Measurements from ENCODE around the gene MB.

Gene MB

DNA sequence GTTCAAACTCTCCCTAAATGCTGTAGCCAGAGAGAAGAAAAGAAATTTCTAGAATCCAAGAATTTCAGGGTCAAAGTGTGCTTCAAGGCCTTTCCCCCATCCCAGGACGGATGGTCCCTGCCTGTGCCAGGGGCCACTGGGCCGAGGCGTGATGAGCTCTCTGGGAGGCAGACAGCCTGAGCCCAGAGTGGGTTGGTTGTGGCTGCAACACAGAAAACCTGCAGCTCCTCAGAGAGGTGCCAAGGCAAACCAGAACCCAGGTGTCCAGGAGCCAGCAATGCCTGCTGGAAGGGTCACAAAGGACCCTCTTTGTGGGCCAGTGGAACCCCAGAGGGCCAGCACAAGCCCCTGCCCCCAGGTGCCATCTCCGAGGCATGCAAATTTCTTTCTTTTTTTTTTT lies 28.5 kb upstream of the MB start:
- Mint-ChIP-seq H3K36me3 (peaks cover 6% of the 10 kb centered on the region), H3K27me3 (no peaks in the 10 kb centered on the region), H3K27ac (no peak overlapping the region), H3K9me3 (no peaks in the 10 kb centered on the region), H3K4me1 (peaks cover 29% of the 10 kb centered on the region), H3K4me3 (no peak overlapping the region)

DNA sequence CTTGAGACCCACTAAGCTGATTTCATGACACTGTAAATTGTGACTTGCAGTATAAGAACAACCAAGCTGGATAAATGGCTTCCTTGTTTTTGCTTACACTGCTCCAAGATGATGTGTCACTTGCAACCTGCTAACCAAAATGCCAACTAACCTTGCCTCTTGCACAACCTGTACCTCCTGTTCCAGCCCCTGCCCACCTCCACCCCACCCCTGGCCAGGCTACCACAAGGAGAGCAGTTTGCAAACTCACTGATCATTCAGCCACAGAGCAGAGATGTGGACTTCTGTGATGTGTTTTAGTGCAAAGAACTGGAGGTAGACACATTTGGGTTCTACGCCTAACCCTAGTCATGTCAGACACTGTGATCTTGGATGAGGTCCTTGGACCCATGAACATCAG lies 26.9 kb upstream of the MB start:
- H3K27ac Mint-ChIP-seq, result peak overlapping the region; percentile 41
- H3K36me3 Mint-ChIP-seq, result peaks cover 4% of the 10 kb centered on the region
- no peak overlapping the region for H3K4me3 Mint-ChIP-seq
- H3K27me3 Mint-ChIP-seq, result no peaks in the 10 kb centered on the region
- peaks cover 15% of the 10 kb centered on the region for H3K4me1 Mint-ChIP-seq
- no peaks in the 10 kb centered on the region for H3K9me3 Mint-ChIP-seq

DNA sequence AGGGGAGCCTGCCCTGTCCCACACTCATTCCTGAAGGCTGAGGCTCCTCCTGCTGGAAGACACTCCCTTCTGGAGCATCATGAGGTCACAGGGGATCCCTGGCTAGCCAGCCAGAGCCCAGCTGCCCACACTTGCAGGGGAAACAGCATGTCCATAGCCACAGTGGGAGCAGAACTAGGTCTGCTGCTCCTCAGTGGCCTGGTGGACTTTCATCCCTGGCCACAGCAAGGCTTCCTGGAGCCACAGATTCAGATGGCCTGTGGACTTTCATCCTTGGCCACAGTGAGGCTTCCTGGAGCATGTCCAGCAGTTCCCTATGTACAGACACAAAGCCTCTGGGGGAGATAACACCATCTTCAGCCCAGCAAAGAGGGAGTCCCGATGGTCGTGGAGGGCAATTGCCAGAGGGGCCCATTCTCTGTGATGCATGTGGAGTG lies 25.2 kb upstream of the MB start:
- H3K27ac Mint-ChIP-seq, result no peak overlapping the region
- no peak overlapping the region for H3K4me3 Mint-ChIP-seq
- H3K4me1 Mint-ChIP-seq, result peaks cover 9% of the 10 kb centered on the region

DNA sequence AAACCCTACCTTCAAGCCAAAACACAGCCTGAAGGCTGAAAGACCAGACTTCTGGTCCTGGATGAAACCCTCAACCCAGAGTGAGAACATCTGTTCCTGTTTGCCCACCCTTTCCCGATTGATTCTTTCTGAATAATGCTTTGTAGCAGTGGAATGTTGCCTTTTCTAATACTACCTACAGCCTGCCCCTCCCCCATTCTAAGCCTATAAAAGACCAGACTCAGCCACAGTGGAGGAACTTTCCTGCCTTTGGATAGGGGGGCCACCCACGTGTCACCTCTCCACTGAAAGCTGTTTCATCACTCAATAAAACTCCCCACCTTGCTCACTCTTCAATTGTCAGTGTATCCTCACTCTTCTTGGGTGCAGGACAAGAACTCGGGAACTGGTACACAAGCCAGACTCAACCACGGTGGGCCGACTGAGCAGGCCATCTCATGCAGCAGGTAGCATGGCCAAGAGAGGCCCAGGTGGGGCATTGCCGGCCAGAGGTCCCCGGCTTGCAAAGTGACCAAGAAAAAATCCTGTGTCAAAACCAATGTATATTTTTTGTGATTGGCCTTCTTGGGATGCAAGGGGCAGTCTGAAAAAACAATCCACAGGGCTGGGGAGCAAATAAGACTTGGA lies 24.5 kb upstream of the MB start:
- Mint-ChIP-seq H3K9me3 (no peaks in the 10 kb centered on the region), H3K4me1 (peaks cover 1% of the 10 kb centered on the region), H3K27me3 (no peaks in the 10 kb centered on the region), H3K4me3 (no peak overlapping the region), H3K36me3 (no peaks in the 10 kb centered on the region), H3K27ac (no peak overlapping the region)

More for the DNA sequence above, 25.2 kb upstream of the MB start:
- Mint-ChIP-seq H3K36me3 (no peaks in the 10 kb centered on the region), H3K27me3 (no peaks in the 10 kb centered on the region), H3K9me3 (no peaks in the 10 kb centered on the region)

DNA sequence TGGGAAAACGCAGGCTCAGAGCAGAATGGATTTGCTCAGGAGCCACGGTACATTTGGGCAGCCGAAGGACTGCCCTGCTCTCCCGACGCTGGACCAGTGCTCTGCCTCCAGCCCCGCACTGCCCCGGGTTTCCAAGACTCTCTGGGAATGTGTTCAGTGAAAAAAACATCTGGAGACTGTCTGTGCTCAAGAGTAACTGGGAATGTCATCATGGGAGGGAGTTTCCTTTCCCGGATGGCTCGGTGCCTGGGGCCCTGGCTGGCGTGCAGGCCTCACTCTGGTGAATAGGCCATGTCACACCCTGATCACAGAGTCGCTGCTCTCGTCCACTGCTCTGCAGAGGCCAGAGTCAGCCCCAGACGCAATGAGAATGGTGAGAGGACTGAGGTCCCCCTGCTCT lies 21.3 kb upstream of the MB start:
- Mint-ChIP-seq H3K4me1 (peaks cover 10% of the 10 kb centered on the region), H3K9me3 (no peaks in the 10 kb centered on the region), H3K27ac (no peak overlapping the region), H3K4me3 (no peak overlapping the region), H3K27me3 (no peaks in the 10 kb centered on the region), H3K36me3 (no peaks in the 10 kb centered on the region)

DNA sequence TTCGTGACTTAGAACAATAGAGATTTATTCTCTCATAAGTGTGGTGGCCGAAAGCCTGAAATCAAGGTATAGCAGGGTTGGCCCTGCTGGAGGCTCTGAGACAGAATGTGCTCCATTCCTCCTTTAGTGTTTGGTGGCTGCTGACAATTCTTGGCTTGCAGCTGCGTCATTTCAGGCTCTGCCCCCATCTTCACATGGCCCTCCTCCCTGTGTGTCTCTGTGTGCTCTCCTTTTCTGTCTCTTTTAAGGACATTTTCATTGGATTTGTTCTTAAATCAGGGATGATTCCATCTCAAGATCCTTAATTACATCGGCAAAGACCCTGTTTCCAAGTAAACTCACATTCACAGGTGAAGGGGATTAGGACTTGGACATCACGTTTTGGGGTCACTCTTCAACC lies 20.9 kb upstream of the MB start:
- peaks cover 14% of the 10 kb centered on the region for H3K4me1 Mint-ChIP-seq
- no peak overlapping the region for H3K4me3 Mint-ChIP-seq
- no peaks in the 10 kb centered on the region for H3K9me3 Mint-ChIP-seq

DNA sequence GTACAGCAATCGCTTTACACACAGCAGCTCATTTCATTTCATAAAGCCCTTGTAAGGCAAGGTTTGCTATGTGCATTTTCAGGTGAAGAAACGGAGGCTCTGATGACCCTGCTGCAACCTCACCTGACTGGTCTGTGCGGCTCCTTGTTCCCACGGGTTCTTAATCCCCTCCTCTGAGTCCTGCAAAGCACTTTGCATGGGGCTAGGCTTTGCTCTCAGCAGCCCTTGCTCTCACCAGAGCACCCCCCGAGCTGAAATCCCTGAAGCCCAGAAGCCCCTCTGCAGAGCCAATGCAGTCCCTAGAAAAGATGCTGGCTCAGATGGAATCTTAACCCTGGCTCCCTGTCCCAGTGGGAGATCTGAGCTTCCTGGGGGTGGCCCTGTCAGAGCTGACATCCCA lies 20.1 kb upstream of the MB start:
- no peak overlapping the region for H3K27ac Mint-ChIP-seq
- H3K27me3 Mint-ChIP-seq, result no peaks in the 10 kb centered on the region
- no peaks in the 10 kb centered on the region for H3K9me3 Mint-ChIP-seq
- H3K4me1 Mint-ChIP-seq, result peaks cover 14% of the 10 kb centered on the region
- H3K4me3 Mint-ChIP-seq, result no peak overlapping the region
- H3K36me3 Mint-ChIP-seq, result no peaks in the 10 kb centered on the region

More for the DNA sequence above, 20.9 kb upstream of the MB start:
- H3K36me3 Mint-ChIP-seq, result no peaks in the 10 kb centered on the region
- H3K27me3 Mint-ChIP-seq, result no peaks in the 10 kb centered on the region
- no peak overlapping the region for H3K27ac Mint-ChIP-seq

DNA sequence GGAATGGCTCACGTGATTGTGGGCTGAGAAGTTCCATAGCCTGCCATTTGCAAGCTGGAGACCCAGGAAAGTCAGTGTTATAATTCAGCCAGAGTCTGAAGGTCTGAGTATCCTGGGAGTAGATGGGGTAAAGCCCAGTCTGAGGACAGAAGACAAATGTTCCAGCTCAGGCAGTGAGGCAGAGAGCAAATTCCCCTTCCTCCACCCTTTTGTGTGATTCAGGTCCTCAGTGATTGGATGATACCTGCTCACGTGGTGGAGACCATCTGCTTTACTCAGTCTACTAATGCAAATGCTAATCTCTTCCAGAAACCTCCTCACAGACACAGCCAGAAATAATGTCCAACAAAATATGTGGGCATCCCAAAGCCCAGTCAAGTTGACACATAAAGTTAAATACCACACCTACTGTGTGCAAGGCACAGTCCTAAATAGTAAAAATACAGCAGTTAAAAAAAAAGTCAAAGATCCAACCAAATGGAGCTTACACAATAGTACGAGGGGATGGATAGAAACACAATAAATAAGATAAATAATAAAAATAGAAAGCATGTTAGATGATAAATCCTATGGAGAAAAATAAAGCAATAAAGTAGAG lies 17.9 kb upstream of the MB start:
- Mint-ChIP-seq H3K9me3 (no peaks in the 10 kb centered on the region), H3K36me3 (no peaks in the 10 kb centered on the region), H3K27me3 (no peaks in the 10 kb centered on the region), H3K4me3 (no peak overlapping the region), H3K27ac (peak overlapping the region; percentile 71), H3K4me1 (peaks cover 20% of the 10 kb centered on the region)

DNA sequence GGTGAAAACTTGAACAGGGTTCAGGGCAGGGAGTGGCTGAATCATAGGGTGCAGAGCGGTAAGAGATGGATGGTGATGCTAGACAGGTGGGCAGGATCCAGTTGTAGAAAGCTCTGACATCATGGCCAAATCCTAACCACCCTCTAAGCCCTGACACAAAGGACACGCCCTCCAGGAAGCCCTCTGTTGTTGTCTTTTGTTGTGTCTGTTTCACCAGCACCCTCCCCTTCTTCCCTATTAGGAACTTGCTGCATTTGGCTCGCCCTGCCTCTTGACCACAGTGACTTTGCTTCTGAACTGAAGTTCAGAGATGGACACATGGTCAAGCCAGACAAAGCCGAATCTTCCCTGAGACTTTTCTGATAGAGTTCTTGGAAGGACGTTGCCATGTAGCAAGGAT lies 16.9 kb upstream of the MB start:
- Mint-ChIP-seq H3K9me3 (no peaks in the 10 kb centered on the region), H3K27me3 (no peaks in the 10 kb centered on the region), H3K27ac (no peak overlapping the region), H3K4me3 (no peak overlapping the region), H3K36me3 (no peaks in the 10 kb centered on the region), H3K4me1 (peaks cover 28% of the 10 kb centered on the region)

DNA sequence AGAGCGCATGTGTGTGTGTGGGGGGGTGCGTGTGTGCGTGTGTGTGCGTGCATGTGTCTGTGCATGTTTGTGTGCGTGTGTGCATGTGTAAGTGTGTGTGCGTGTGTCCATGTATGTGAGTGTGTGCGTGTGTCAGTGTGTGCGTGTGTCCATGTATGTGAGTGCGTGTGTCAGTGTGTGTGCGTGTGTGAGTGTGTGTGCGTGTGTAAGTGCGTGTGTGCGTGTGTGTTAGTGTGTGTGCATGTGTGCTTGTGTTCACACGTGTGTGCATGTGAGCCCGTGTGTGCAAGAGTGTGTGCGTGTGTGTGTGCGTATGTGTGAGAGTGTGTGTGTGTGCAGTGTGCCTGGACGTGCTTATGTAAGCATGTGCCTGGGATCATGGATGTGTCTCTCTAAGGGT lies 16.4 kb upstream of the MB start:
- H3K36me3 Mint-ChIP-seq, result peaks cover under 1% of the 10 kb centered on the region
- H3K27me3 Mint-ChIP-seq, result no peaks in the 10 kb centered on the region
- no peaks in the 10 kb centered on the region for H3K9me3 Mint-ChIP-seq
- peaks cover 28% of the 10 kb centered on the region for H3K4me1 Mint-ChIP-seq
- no peak overlapping the region for H3K4me3 Mint-ChIP-seq
- H3K27ac Mint-ChIP-seq, result no peak overlapping the region

DNA sequence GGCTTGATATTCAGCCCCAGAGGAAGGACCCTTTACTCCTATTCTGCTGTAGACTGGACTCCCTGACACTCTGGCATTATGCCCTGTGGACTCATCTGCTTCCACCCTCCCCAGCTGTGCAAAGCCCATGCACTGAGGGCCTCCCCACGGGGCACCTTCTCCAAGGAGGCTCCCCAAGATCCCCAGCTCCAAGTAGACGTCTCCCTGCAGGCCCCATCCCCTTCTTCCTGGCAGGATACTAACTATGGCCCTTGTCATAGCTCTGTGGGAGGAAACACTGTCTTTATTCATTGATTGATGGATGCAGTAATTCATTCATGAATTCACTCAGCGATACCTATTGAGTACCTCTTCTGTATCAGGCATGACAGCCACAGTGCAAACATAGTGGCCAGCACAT lies 15.8 kb upstream of the MB start:
- no peaks in the 10 kb centered on the region for H3K27me3 Mint-ChIP-seq
- no peak overlapping the region for H3K27ac Mint-ChIP-seq
- peaks cover 2% of the 10 kb centered on the region for H3K36me3 Mint-ChIP-seq
- H3K4me3 Mint-ChIP-seq, result no peak overlapping the region
- no peaks in the 10 kb centered on the region for H3K9me3 Mint-ChIP-seq
- peaks cover 28% of the 10 kb centered on the region for H3K4me1 Mint-ChIP-seq

DNA sequence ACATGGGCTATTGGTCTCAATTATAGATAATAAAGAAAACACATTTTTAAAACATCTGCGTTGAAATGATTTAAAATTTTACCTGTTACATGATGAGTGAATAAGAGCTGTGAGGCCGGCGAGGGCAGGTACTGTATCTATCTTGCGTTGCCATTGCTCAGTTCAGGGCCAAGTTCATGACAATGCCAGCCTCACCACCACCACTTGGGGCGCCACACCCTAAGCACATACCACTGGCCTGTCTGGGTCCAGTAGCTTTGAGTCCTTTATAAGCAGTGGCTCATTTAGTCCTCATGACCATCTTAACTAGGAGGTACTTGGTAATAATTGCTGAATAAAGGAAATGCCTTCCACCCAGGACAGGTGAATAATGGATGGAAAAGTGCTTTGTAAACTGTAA lies 14.5 kb upstream of the MB start:
- no peak overlapping the region for H3K27ac Mint-ChIP-seq
- H3K36me3 Mint-ChIP-seq, result peaks cover 2% of the 10 kb centered on the region
- H3K4me3 Mint-ChIP-seq, result no peak overlapping the region
- H3K9me3 Mint-ChIP-seq, result no peaks in the 10 kb centered on the region
- H3K4me1 Mint-ChIP-seq, result peaks cover 39% of the 10 kb centered on the region
- H3K27me3 Mint-ChIP-seq, result no peaks in the 10 kb centered on the region

DNA sequence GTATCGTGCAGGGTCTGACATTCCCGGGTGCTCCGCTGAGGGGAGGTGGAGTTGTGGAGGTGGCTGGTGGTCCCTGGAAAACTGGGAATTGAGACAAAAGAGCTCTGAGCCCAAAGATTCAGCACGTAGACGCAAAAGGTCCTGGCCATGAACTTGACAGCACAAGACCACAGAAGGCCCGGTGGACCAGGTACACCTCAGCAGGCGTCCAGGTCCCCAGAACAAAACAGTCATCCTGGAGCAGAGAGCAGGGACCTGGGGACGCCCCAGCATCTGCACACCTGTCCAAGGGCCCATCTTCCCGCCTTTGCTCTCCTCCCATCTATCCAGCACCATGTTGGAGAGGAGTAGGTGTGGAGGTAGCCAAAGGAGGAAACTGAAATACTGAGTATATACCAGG lies 13.8 kb upstream of the MB start:
- Mint-ChIP-seq H3K9me3 (no peaks in the 10 kb centered on the region), H3K27me3 (no peaks in the 10 kb centered on the region), H3K36me3 (peaks cover 2% of the 10 kb centered on the region), H3K4me1 (peaks cover 39% of the 10 kb centered on the region), H3K27ac (peak overlapping the region; percentile 79), H3K4me3 (no peak overlapping the region)

DNA sequence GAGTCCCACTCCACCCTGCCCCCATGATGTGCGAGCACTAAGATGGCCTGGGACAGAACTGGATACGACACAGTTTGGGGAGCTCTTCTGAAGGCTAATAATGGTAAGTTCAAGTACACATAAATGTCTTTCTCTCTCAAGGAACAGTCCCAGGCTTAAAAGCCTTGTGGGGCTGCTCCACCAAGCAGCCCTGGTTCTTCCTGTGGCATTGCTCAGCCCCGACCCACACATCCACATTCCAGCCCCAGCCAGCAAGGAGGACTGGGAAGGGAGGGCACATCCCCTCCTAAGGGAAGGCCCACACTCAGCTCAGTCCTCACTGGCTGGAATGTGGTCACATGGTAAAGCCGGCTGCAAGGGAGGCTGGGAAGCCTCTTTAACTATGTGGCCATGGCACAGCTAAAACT lies 13.3 kb upstream of the MB start:
- H3K36me3 Mint-ChIP-seq, result peaks cover 2% of the 10 kb centered on the region
- peak overlapping the region; percentile 79 for H3K27ac Mint-ChIP-seq
- no peaks in the 10 kb centered on the region for H3K9me3 Mint-ChIP-seq
- no peaks in the 10 kb centered on the region for H3K27me3 Mint-ChIP-seq
- no peak overlapping the region for H3K4me3 Mint-ChIP-seq
- H3K4me1 Mint-ChIP-seq, result peaks cover 39% of the 10 kb centered on the region

DNA sequence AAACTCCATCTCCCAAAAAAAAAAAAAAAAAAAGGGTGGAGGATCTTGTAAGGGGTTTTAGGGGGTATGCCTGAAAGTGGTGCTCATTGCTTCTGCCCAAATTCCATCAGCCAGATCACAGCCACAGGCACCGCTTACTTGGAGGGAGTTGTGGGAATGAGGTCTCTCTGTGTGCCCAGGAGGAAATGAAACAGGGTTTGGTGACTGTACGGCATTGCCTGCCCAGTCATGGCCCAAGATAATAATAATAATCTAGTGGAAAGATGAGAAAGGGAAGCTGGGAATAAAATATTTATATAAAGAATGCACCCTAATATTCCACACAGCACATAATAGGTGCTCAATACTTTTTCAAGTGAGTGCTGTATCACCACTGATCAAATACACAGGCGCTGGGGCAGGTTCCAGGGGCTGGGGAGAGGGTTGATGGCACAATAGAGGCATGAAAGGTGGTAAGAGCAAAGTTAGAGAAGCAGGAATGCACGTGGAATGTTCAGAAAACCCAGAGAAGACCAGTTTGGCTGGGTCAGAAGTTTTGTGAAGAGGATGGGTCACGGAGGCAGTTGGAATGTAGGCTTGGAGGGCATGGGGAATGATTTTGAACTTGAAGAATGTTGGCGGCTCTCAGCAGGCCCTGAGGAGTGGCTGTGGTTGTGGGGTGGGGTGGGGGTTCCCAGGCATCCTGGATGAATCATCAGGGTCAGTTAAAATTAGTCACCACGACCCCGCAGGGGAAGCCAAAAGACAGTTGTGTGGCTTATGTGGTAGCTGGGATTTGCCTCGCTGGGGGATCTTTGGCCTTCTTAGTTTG lies 12.5 kb upstream of the MB start:
- peaks cover 39% of the 10 kb centered on the region for H3K4me1 Mint-ChIP-seq
- peaks cover 2% of the 10 kb centered on the region for H3K36me3 Mint-ChIP-seq
- H3K27me3 Mint-ChIP-seq, result peaks cover 1% of the 10 kb centered on the region
- no peaks in the 10 kb centered on the region for H3K9me3 Mint-ChIP-seq
- peak overlapping the region; percentile 67 for H3K27ac Mint-ChIP-seq
- no peak overlapping the region for H3K4me3 Mint-ChIP-seq

DNA sequence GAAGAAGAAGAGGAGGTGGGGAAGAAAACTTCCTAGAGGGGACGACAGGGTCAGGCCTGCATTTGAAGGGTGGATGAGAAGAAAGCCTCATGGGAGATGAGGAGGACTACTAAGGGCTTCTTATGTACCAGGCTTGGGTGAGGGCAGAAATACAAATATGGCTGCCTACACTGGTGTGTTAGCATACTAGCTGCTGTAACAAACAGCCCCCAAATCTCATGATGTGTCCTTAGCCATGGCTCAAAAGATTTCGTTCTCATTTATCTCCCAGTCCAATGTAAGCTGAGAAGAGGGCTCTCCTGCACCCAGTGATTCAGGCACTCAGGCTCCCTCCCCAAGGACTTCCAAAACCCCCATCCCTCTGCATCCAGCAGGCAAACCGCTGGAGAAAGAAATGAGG lies 11.6 kb upstream of the MB start:
- Mint-ChIP-seq H3K27me3 (peaks cover 1% of the 10 kb centered on the region), H3K9me3 (no peaks in the 10 kb centered on the region), H3K4me3 (no peak overlapping the region), H3K27ac (no peak overlapping the region), H3K4me1 (peaks cover 32% of the 10 kb centered on the region), H3K36me3 (peaks cover 2% of the 10 kb centered on the region)

Measured in activated naive CD4-positive, alpha-beta T cell treated with anti-CD3 and anti-CD28 coated beads, Interleukin-2, amount 50 U/mL, for 24 hours (primary cell).